ENCODE measurements around the gene EFNA5. TPM values are rescaled to one million over a fixed set of nuclear protein-coding genes. Genes with fewer than 3 reads are reported as not detected.

EFNA5 gene
- total RNA-seq, 1 experiment from 2014 or later, result 0.22 TPM

DNA sequence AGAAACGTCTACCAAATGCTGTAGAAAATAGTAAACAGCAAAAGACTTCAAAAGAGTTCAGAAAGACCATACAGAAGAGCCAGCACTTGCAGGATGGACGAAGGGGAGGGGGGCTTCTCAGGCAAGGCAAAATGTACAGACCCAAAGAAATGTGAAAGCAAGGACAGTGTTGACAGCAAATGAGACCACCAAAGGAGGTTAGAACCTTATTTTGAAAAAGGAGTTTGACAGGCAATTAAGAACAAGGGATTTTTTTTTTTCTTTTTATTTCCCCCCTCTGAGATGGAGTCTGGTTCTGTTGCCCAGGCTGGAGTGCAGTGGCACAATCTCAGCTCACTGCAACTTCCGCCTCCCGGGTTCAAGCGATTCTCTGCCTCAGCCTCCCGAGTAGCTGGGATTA lies 223.2 kb downstream of the EFNA5 start:
- CTCF ChIA-PET, result no interaction called here
- no peaks in the 10 kb centered on the region for H3K9me3 ChIP-seq (ENCODE audit: control insufficient read depth in 1 of 2, insufficient read depth in 1 of 2, low read depth in 1 of 2, low read length in 2 of 2)
- no TSS peak for BruUV-seq (replicated peaks)
- H3K36me3 ChIP-seq (ENCODE audit: control insufficient read depth in 1 of 2, insufficient read depth in 2 of 2, low read length in 2 of 2), result no peaks in the 10 kb centered on the region
- no peaks in the 10 kb centered on the region for H3K9me2 ChIP-seq (ENCODE audit: insufficient read depth)
- no peak overlapping the region for H3K9ac ChIP-seq (ENCODE audit: low read length)
- intact Hi-C loops (cut with micrococcal nuclease), result no loop called here
- no peaks in the 10 kb centered on the region for H3K79me2 ChIP-seq (ENCODE audit: insufficient read depth, low read length)
- H3K27me3 ChIP-seq (ENCODE audit: insufficient read depth, low read length), result no peaks in the 10 kb centered on the region
- no peak for DNase-seq (ENCODE audit: low read depth, low spot score)
- H4K20me1 ChIP-seq (ENCODE audit: insufficient read depth), result no peaks in the 10 kb centered on the region
- H3K4me3 ChIP-seq (replicated peaks in 1 of 2; ENCODE audit: low read depth in 1 of 2, low read length in 2 of 2), result no peak overlapping the region
- no peak overlapping the region for H3K4me2 ChIP-seq (ENCODE audit: low read length)
- RAD21 ChIA-PET (ENCODE audit: low non-redundant PET in 1 of 2, low total read pairs in 2 of 2, uncharacterized antibody in 2 of 2, unreplicated experiment in 2 of 2), result no interaction called here
- no peak for ATAC-seq
- no peak overlapping the region for H3K27ac ChIP-seq (ENCODE audit: low read depth, low read length)
- no peak overlapping the region for H2AFZ ChIP-seq (ENCODE audit: low read depth, low read length, poor library complexity, severe bottlenecking)
- POLR2A ChIA-PET, result no interaction called here
- TF ChIP-seq FOSL1 (IDR thresholded peaks at IDR 0.05; ENCODE audit: low read depth), result no peak
- H3K4me1 ChIP-seq (ENCODE audit: control insufficient read depth in 1 of 2, insufficient read depth in 2 of 2, low read length in 2 of 2), result no peaks in the 10 kb centered on the region

DNA sequence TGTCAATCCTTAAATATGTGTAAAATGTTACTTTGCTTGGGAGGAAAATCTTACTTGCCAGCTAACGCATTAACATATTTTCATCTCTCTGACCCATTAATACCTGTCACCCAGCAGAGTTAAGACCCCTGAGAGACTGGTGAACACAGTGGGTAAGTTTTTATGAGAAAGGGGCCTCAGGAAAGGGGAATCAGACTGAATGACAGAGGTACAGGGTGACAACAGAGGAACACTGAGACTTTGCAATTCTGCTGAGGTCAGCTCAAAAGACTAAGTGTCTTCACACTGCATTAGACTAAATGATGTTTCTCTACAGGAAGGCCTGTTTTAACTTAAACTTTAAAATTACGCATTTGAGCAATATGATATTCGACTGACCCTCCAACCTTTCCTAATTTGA lies 223.8 kb downstream of the EFNA5 start:
- CTCF ChIA-PET, result no interaction called here
- POLR2A ChIA-PET, result no interaction called here
- H3K27ac ChIP-seq (ENCODE audit: low read depth, low read length), result no peak overlapping the region
- RAD21 ChIA-PET (ENCODE audit: low non-redundant PET in 1 of 2, low total read pairs in 2 of 2, uncharacterized antibody in 2 of 2, unreplicated experiment in 2 of 2), result no interaction called here
- H3K27me3 ChIP-seq (ENCODE audit: insufficient read depth, low read length), result no peaks in the 10 kb centered on the region
- no peaks in the 10 kb centered on the region for H4K20me1 ChIP-seq (ENCODE audit: insufficient read depth)
- intact Hi-C loops (cut with micrococcal nuclease), result no loop called here
- H2AFZ ChIP-seq (ENCODE audit: low read depth, low read length, poor library complexity, severe bottlenecking), result no peak overlapping the region
- DNase-seq (ENCODE audit: low read depth, low spot score) (no peak), ATAC-seq (no peak)
- no TSS peak for BruUV-seq (replicated peaks)
- no peaks in the 10 kb centered on the region for H3K4me1 ChIP-seq (ENCODE audit: control insufficient read depth in 1 of 2, insufficient read depth in 2 of 2, low read length in 2 of 2)
- H3K9me3 ChIP-seq (ENCODE audit: control insufficient read depth in 1 of 2, insufficient read depth in 1 of 2, low read depth in 1 of 2, low read length in 2 of 2), result no peaks in the 10 kb centered on the region
- H3K4me3 ChIP-seq (replicated peaks in 1 of 2; ENCODE audit: low read depth in 1 of 2, low read length in 2 of 2), result no peak overlapping the region
- H3K9me2 ChIP-seq (ENCODE audit: insufficient read depth), result no peaks in the 10 kb centered on the region
- no peak overlapping the region for H3K9ac ChIP-seq (ENCODE audit: low read length)
- no peaks in the 10 kb centered on the region for H3K36me3 ChIP-seq (ENCODE audit: control insufficient read depth in 1 of 2, insufficient read depth in 2 of 2, low read length in 2 of 2)
- no peak overlapping the region for H3K4me2 ChIP-seq (ENCODE audit: low read length)
- no peaks in the 10 kb centered on the region for H3K79me2 ChIP-seq (ENCODE audit: insufficient read depth, low read length)
- no peak for TF ChIP-seq YY1 (IDR thresholded peaks at IDR 0.05; ENCODE audit: extremely low read depth, insufficient replicate concordance, low read depth, low read length)
- TF ChIP-seq, protein P1, sequence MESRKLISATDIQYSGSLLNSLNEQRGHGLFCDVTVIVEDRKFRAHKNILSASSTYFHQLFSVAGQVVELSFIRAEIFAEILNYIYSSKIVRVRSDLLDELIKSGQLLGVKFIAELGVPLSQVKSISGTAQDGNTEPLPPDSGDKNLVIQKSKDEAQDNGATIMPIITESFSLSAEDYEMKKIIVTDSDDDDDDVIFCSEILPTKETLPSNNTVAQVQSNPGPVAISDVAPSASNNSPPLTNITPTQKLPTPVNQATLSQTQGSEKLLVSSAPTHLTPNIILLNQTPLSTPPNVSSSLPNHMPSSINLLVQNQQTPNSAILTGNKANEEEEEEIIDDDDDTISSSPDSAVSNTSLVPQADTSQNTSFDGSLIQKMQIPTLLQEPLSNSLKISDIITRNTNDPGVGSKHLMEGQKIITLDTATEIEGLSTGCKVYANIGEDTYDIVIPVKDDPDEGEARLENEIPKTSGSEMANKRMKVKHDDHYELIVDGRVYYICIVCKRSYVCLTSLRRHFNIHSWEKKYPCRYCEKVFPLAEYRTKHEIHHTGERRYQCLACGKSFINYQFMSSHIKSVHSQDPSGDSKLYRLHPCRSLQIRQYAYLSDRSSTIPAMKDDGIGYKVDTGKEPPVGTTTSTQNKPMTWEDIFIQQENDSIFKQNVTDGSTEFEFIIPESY (IDR thresholded peaks at IDR 0.05; ENCODE audit: extremely low read depth, insufficient replicate concordance, low read length), result no peak
- no peak for TF ChIP-seq FOSL1 (IDR thresholded peaks at IDR 0.05; ENCODE audit: low read depth)
- no peak for TF ChIP-seq POLR2AphosphoS5 (IDR thresholded peaks at IDR 0.05; ENCODE audit: low read depth, low read length)
- TF ChIP-seq CBX3 (IDR thresholded peaks at IDR 0.05; ENCODE audit: low read depth), result no peak
- no peak for TF ChIP-seq RAD21 (IDR thresholded peaks at IDR 0.05; ENCODE audit: low read depth)
- TF ChIP-seq POLR2A (IDR thresholded peaks at IDR 0.05; ENCODE audit: borderline replicate concordance, extremely low read depth, insufficient read depth, insufficient read length), result no peak
- no peak for TF ChIP-seq EGR1 (IDR thresholded peaks at IDR 0.05; ENCODE audit: low read depth)
- no peak for TF ChIP-seq EZH2phosphoT487 (IDR thresholded peaks at IDR 0.05; ENCODE audit: borderline replicate concordance)
- TF ChIP-seq, protein P2, sequence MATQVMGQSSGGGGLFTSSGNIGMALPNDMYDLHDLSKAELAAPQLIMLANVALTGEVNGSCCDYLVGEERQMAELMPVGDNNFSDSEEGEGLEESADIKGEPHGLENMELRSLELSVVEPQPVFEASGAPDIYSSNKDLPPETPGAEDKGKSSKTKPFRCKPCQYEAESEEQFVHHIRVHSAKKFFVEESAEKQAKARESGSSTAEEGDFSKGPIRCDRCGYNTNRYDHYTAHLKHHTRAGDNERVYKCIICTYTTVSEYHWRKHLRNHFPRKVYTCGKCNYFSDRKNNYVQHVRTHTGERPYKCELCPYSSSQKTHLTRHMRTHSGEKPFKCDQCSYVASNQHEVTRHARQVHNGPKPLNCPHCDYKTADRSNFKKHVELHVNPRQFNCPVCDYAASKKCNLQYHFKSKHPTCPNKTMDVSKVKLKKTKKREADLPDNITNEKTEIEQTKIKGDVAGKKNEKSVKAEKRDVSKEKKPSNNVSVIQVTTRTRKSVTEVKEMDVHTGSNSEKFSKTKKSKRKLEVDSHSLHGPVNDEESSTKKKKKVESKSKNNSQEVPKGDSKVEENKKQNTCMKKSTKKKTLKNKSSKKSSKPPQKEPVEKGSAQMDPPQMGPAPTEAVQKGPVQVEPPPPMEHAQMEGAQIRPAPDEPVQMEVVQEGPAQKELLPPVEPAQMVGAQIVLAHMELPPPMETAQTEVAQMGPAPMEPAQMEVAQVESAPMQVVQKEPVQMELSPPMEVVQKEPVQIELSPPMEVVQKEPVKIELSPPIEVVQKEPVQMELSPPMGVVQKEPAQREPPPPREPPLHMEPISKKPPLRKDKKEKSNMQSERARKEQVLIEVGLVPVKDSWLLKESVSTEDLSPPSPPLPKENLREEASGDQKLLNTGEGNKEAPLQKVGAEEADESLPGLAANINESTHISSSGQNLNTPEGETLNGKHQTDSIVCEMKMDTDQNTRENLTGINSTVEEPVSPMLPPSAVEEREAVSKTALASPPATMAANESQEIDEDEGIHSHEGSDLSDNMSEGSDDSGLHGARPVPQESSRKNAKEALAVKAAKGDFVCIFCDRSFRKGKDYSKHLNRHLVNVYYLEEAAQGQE (IDR thresholded peaks at IDR 0.05; ENCODE audit: low read depth), result no peak
- TF ChIP-seq CEBPB (IDR thresholded peaks at IDR 0.05; ENCODE audit: low read depth), result no peak
- TF ChIP-seq ZNF274 (IDR thresholded peaks at IDR 0.05; ENCODE audit: low read depth, low read length), result no peak
- TF ChIP-seq ZFX (IDR thresholded peaks at IDR 0.05), result no peak
- TF ChIP-seq, protein P3, sequence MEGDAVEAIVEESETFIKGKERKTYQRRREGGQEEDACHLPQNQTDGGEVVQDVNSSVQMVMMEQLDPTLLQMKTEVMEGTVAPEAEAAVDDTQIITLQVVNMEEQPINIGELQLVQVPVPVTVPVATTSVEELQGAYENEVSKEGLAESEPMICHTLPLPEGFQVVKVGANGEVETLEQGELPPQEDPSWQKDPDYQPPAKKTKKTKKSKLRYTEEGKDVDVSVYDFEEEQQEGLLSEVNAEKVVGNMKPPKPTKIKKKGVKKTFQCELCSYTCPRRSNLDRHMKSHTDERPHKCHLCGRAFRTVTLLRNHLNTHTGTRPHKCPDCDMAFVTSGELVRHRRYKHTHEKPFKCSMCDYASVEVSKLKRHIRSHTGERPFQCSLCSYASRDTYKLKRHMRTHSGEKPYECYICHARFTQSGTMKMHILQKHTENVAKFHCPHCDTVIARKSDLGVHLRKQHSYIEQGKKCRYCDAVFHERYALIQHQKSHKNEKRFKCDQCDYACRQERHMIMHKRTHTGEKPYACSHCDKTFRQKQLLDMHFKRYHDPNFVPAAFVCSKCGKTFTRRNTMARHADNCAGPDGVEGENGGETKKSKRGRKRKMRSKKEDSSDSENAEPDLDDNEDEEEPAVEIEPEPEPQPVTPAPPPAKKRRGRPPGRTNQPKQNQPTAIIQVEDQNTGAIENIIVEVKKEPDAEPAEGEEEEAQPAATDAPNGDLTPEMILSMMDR (IDR thresholded peaks at IDR 0.05 in 2 of 3, conservative IDR thresholded peaks at IDR 0.05 in 1 of 3; ENCODE audit: borderline replicate concordance in 1 of 3, insufficient read depth in 1 of 3, low read depth in 2 of 3, low read length in 2 of 3), result no peak
